DOHH2 (cell line): ENCODE results near the gene EIF2D.

ENCODE experiments used
- EZH2phosphoT487 ChIP-seq: fragments of 200-600 bp; sonication (generic); IDR thresholded peaks from 2 replicates; pipeline ENCODE4 v1.6.1; 2017; ENCODE audit warnings: borderline replicate concordance, mild to moderate bottlenecking, antibody characterized with exemption, low read length, moderate library complexity, mixed read lengths
- TF ChIP-seq, protein P1 (sequence below): fragments of 200-600 bp; sonication (generic); IDR thresholded peaks from one replicate; pipeline ENCODE4 v1.5.1; 2014; ENCODE audit warnings: antibody characterized with exemption, mild to moderate bottlenecking, low read depth, low read length; ENCODE audit not compliant: poor library complexity, severe bottlenecking

- TF ChIP-seq, protein P1, sequence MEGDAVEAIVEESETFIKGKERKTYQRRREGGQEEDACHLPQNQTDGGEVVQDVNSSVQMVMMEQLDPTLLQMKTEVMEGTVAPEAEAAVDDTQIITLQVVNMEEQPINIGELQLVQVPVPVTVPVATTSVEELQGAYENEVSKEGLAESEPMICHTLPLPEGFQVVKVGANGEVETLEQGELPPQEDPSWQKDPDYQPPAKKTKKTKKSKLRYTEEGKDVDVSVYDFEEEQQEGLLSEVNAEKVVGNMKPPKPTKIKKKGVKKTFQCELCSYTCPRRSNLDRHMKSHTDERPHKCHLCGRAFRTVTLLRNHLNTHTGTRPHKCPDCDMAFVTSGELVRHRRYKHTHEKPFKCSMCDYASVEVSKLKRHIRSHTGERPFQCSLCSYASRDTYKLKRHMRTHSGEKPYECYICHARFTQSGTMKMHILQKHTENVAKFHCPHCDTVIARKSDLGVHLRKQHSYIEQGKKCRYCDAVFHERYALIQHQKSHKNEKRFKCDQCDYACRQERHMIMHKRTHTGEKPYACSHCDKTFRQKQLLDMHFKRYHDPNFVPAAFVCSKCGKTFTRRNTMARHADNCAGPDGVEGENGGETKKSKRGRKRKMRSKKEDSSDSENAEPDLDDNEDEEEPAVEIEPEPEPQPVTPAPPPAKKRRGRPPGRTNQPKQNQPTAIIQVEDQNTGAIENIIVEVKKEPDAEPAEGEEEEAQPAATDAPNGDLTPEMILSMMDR = no peak
- TF ChIP-seq EZH2phosphoT487 = no peak
Observed at GRCh38 chr1:206578068-206578977, 33.9 kb downstream of the EIF2D start.
